Lower leg skin (tissue), 4 donors: ENCODE measurements around the gene GNG7. TPM values are rescaled to one million over a fixed set of nuclear protein-coding genes. Genes with fewer than 3 reads are reported as not detected.

Experiments
- DNase-seq, 2 donors: peaks; one replicate each; pipeline ENCODE4 v3.0.0-alpha.2; 2019; ENCODE audit warnings: low spot score in 2 of 2
- H3K4me3 ChIP-seq: fragments of 200-600 bp; sonication (generic); 2 replicates; pipeline ENCODE4 v1.5.1; 2017; ENCODE audit warnings: mild to moderate bottlenecking, low read depth; ENCODE audit not compliant: poor library complexity, severe bottlenecking
- CTCF ChIP-seq, 3 donors: fragments of 450-650 bp; IDR thresholded peaks; one replicate each; pipeline ENCODE4 v1.5.1; 2016; ENCODE audit warnings: antibody characterized with exemption in 3 of 3, mild to moderate bottlenecking in 3 of 3, moderate library complexity in 2 of 3
- POLR2A ChIP-seq, 2 donors: fragments of 450-650 bp; IDR thresholded peaks; one replicate each; pipeline ENCODE4 v1.6.1; 2016 to 2017; ENCODE audit warnings: antibody characterized with exemption in 2 of 2, mild to moderate bottlenecking in 1 of 2, moderate library complexity in 1 of 2
- WGBS, 2 donors: methylation state at CpG; one replicate each; pipeline ENCODE4 v1.1.5; 2018; 5-methylcytosine and 5-hydroxymethylcytosine counted together
- intact Hi-C: fragments of 100-400 bp; cut with DNase I; formaldehyde crosslinking; loops from one replicate; pipeline ENCODE4 v1.15.0; 2023; ENCODE audit warnings: low total_unique reads
- total RNA-seq, 4 donors: library from RNA; depleted of rRNA; stranded (reverse); fragments of >200 nt; gene quantifications; one replicate each; pipeline ENCODE4 v1.1.0, GENCODE V29; 2016

GNG7 gene
- 1 to 10 TPM in 3 of 4 donors, under 1 TPM in 1; 0.59 to 3.4 (median 2.4) TPM for total RNA-seq

- peak; percentile 84 to 97 for DNase-seq
- H3K4me3 ChIP-seq, result peak within 1 kb of the TSS; percentile 28
- WGBS, 2 donors, result 2% methylated on average over 41 to 52 of the region's 77 CpGs
- intact Hi-C loops, result no loop called here
- TF ChIP-seq POLR2A (IDR thresholded peaks at IDR 0.05) (no peak), CTCF (IDR thresholded peaks at IDR 0.05) (no peak)
Measured at GRCh38 chr19:2702170-2703076, at the start of gene GNG7. GNG7 (minus strand) TSS chr19:2702694; CDS start chr19:2520688, 182,006 bp downstream.

- H3K4me3 ChIP-seq, result no peak overlapping the region
- TF ChIP-seq CTCF (IDR thresholded peaks at IDR 0.05), result no peak
- no peak for TF ChIP-seq POLR2A (IDR thresholded peaks at IDR 0.05)
- DNase-seq, result no peak
- WGBS, 2 donors, result 90% methylated on average over 21 of the region's 21 CpGs
- intact Hi-C loops, result loop anchor here (5.0 kb wide), 1 partner anchor 99 kb away; no protein-coding TSS in a partner anchor
Measured at GRCh38 chr19:2751438-2751830, 48.9 kb upstream of the GNG7 start.

- WGBS, 2 donors, result 71 to 72% methylated on average over 17 of the region's 17 CpGs
- no peak for DNase-seq
- TF ChIP-seq POLR2A (IDR thresholded peaks at IDR 0.05), result no peak
- TF ChIP-seq CTCF (IDR thresholded peaks at IDR 0.05), result no peak
- H3K4me3 ChIP-seq, result no peak overlapping the region
- intact Hi-C loops, result loop anchor here (5.0 kb wide), 1 partner anchor 99 kb away; no protein-coding TSS in a partner anchor
Measured at GRCh38 chr19:2750808-2751437, 48.4 kb upstream of the GNG7 start.

- intact Hi-C loops, result loop anchor here (5.0 kb wide), 1 partner anchor 35 kb away; no protein-coding TSS in a partner anchor
- no peak for TF ChIP-seq POLR2A (IDR thresholded peaks at IDR 0.05)
- TF ChIP-seq CTCF (IDR thresholded peaks at IDR 0.05), result no peak
- H3K4me3 ChIP-seq, result no peak overlapping the region
- WGBS, 2 donors, result 81 to 87% methylated on average over 7 of the region's 7 CpGs
- no peak for DNase-seq
Measured at GRCh38 chr19:2747349-2747748, 44.9 kb upstream of the GNG7 start.

- H3K4me3 ChIP-seq, result no peak overlapping the region
- no peak for DNase-seq
- intact Hi-C loops, result no loop called here
- 37 to 42% methylated on average over 4 of the region's 4 CpGs for WGBS, 2 donors
- TF ChIP-seq CTCF (IDR thresholded peaks at IDR 0.05) (no peak), POLR2A (IDR thresholded peaks at IDR 0.05) (no peak)
Measured at GRCh38 chr19:2744113-2744512, 41.6 kb upstream of the GNG7 start.
